Measurements from ENCODE around the gene THBS2.
A peak's percentile ranks its signal among the peaks of the same experiment; 100 is the strongest.
"Not testable (repeated sequence)": the region's sequence is repeated elsewhere in the genome, so short reads cannot be mapped to it uniquely, and the experiment has no call there.

Gene THBS2

GRCh38 chr6:169271158-169271876 lies 17.7 kb upstream of the THBS2 start:
- no peak for DNase-seq

DNA sequence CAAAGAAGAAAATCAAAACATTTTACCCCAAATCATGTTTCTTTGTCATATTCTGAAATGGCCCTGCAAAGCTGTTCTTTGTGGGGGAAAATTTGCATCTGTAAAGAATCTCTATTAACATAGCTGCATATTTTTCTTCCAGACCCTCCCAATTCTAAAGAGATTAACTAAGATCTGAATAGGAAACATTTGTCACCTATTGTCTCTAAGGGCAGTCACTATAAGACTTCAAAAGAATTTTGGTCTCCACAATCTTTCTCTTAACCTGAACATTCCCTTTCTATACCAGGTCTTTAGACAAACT lies 16.4 kb upstream of the THBS2 start:
- DNase-seq, result not testable (repeated sequence)

DNA sequence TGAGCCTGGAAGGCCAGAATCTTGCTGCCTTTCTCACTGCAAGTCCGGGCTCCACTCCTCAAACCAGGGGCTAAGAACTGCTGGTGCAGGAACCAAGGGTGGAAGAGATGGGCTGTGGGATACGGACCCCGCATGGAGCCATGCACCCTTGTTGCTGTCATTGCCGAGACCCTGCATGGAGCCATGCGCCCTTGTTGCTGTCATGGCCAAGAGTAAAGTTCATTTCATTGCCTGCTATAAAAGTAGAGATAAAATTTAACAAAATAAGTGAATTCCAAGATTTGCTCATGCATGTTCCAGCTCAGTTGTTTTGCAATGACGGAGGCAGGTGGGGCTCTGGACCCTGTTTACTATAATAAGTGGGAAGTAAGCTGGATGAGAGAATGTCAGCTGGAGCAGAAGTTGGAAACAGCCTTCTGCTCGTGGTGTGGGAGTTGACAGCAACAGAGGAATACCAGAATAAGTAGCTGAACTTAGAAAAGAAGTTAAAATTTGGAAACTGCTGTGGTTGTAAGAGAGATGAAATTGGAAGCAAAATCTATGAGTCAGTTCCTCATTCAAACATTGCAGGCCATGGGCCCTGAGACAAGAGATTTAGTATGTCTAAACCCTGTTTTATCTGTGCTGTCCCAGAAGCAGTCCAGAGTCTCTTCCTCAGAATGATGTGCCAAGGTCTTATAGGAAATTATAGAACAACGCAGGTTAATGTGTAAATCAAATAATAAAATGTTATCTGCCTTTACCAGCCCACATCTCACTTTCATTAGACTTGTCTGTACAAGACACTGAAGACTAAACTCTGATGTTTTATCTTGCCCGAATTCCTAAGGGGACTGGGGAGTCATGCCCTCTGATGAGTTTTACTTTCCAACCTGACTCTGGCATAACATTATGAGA lies 15.8 kb upstream of the THBS2 start:
- no peak for DNase-seq

GRCh38 chr6:169268276-169268675 lies 14.6 kb upstream of the THBS2 start:
- no peak for DNase-seq

DNA sequence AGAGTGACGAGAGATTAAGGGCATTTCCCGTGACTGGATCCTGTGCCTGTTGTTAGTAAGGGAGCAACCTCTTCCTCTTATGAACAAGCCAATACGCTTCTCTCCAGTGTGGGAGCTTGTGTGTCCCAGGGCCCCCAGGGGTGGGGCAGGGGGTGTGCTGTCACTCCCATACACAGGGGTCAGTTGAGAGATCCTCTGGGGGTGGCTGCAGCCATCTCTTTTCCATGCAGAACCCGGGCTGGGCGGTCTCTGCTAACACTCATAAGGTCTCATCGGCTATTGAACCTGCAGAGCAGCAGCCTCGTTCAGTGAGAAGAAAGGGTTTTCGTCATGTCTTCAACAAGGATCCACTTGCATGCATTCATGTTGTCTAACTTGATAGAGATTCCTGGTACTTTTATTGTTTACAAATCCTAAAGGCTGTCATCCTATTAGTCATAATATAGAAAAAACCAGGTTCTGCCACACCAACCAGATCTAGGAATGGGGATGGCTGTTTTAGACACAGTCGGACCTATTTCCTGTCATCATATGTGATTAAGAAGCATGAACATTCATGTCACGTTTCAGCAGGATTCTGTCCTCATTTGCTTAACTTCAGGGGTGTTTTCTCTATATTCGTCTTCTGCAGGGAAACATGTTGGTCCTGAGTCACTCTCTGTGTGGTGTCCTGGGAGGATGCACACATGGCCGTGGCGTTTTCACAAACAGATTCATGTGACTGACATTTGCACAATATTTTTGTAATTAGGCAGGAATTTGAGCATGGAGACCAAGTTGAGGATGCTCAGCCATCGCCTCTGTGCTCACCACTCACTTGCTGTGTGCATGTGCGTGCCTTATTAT lies 13.3 kb upstream of the THBS2 start:
- DNase-seq, result no peak

DNA sequence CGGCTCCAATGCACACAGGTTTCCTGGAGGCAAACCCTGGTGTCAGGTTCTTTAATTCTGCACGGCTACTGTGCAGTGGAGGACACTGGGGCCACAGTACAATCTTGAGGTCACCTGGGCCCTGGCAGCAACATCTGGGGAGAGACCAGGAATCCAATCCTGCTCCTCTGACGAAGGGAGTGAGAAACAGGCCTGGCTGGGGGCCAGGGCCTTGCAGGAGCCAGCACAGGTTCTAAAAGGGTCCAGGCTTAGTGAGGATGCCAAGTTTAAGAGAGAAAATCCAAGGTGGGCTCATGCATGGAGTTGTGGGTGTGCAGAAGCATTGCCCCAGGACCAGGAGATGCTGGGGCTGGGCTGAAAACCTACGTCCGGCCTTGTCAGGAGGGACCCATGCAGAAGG lies 12.6 kb upstream of the THBS2 start:
- no peak for DNase-seq

GRCh38 chr6:169265486-169266131 lies 12.0 kb upstream of the THBS2 start:
- no peak for DNase-seq

- no peak for DNase-seq
Measured at GRCh38 chr6:169263836-169264608, 10.4 kb upstream of the THBS2 start.

DNA sequence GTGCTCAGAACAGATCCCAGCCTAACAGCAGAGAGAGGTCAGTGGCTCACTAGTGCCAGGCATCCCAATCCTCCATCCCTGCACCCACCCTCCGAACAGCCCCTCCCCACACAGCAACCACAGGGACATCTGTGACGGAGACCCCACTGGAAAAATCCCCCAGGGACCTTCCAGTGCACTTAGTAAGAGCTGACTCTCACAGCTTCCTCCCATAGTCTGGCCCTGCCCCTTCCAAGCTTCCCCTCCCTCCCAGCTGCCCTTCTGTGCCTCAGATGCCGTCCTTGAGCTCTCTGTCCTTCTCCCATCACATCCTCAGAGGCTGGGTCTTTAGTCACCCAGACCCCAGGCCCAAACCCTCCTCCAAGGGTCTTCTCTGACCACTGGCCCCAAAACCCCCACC lies 9.7 kb upstream of the THBS2 start:
- no peak for DNase-seq

DNA sequence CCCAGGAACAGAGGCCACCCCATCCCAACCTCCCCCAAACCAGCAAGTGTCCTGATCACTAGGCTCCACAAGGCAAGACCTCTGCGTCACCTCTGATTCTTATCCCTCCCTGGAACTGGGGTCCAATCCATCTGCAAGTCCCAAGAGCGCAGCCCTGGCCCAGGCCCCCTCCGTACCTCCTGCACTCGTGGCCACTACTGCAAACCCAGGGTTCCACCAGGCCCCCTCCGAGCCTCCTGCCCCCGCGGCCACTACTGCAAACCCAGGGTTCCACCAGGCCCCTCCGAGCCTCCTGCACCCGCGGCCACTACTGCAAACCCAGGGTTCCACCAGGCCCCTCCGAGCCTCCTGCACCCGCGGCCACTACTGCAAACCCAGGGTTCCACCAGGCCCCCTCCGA lies 9.0 kb upstream of the THBS2 start:
- DNase-seq, result not testable (repeated sequence)

GRCh38 chr6:169256518-169256917 lies 2.9 kb upstream of the THBS2 start:
- DNase-seq, result no peak

DNA sequence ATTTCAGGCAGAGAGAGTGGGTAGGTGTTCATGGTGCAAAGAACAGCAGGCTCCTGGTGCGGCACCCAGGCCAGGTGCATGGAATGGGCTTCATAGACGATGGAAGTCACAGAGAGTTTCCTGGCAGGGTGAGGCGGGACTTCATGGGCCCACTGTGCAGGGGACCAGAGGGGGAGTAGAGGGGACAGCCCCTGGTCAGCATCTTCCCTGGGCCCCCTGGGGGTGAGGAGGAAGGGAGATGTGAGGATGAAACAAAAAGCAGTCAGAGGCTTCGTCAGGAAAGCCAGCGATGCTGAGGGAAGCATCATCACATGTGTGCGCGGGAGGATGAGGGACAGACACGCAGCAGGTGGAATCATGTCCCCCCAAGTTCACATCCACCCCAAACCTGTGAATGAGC lies 2.4 kb upstream of the THBS2 start:
- no peak for DNase-seq

- no peak for DNase-seq
Measured at GRCh38 chr6:169255643-169256042, 2.0 kb upstream of the THBS2 start.

GRCh38 chr6:169254456-169255316 lies 1.0 kb upstream of the THBS2 start:
- no peak for DNase-seq

DNA sequence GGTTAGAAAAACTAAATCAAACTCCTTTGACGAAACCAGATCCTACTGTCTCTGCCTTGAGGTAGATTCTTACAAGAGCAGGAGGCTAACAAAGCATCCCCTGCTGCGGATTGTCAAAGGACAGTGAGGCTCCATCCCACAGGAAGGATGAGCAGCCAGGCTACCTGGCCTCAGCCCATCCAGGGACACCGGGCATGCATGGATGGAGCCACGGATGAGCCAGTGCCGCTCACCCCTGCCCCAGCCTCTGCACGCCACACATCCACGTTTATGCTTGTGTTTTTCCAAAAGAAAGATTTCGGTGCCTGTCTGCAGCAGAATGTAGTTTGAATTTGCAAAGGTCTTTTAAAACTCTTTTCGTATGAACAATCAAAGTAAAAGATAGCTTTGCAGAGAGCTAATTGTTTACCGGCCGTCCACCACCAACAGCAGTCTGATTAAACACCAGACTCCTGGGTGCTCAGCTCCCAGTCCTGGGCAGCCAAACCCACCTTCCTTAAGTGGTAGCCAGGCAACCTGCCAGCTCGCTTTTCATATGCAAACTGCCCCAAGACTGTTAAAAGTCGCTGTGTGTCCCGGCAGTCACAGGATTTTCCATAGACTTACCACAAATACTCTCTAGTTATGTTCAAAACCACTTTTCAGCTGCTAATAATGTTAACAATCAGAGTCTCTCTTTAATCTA lies 999 bp downstream of the THBS2 start:
- peak; percentile 50 for DNase-seq

DNA sequence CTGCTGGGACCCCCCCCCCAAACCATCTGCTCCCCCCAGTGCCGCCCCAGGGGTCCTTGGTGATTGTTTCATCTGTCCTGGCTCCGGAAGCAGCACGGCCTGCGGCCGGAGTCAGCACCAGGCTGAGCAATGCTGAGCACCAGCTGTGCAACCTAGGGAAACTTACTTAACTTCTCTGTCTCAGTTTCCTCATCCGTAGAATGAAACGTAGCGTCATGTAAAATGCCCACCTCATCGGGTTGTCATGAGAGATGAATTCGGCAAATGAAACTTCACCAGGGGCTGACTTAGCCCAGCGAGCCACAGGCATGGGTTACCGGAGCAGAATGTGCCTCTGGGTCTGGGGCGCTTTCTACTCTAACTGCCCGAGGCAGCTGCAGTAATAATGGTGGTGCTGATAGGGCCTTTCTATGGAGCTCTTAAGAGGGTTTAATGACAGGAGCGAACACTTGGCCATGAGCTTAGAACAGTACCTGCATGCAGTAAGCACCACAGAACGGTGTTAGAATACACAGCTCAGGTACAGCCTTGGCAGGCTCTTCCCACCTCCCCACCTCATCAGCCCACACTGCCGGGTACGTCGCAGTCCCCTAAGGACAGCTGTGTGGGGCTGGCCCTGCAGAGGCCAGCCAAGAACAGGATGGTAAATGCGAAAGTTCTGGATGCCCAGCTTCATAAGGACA lies 1.7 kb downstream of the THBS2 start:
- DNase-seq, result peak; percentile 44

- DNase-seq, result peak; percentile 62
Measured at GRCh38 chr6:169251371-169251802, 2.3 kb downstream of the THBS2 start.

- DNase-seq, result peak; percentile 40
Measured at GRCh38 chr6:169250660-169251059, 3.0 kb downstream of the THBS2 start.

DNA sequence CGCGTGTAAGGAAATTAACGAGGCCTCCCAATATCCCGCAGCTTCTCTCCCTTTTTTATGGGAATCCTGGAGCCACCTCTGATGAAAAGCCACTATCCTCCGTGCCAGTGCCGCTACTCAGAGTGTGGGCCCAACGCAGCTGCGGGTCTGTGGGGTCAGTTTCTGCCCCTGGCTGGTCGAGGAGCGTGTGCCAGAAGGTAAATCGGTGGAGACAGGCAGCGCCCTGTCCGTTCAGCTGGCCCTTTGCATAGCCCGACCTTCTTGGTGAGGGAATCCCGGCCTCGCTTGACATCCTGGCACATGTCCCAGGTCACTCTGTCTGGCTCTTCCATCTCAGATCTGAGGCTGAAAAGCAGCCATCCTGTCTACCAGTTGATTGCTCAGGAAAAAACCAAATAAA lies 4.6 kb downstream of the THBS2 start:
- DNase-seq, result peak; percentile 32

DNA sequence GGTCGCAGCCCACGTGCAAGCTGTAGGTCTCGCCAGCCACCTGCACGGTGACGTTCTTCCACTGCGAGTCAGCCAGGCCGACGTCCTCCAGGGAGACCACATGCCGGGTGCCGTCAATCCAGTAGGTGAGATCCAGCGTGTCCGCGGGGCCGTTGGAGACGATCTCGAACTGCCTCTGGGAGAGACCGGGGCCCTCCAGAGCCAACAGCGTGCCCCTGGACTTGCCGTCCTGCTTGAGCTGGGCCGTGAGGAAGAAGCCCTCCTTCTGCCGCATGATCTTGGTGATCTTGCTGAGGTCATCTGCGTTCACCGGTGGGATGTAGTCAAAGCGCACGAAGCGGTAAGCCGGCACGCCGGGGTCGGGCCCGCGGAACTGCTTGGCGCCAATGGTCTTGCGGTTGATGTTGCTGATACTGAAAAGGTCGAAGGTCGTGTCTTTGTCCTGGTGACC lies 5.1 kb downstream of the THBS2 start:
- DNase-seq, result peak; percentile 30

All from right forelimb (tissue), 1 donor.